ENCODE results near the gene ITGAX.

The ITGAX gene

GRCh38 chr16:31376705-31377104, 21.7 kb downstream of the ITGAX start:
- DNase-seq: no peak

- DNase-seq: no peak
Observed at GRCh38 chr16:31377210-31377903, 22.4 kb downstream of the ITGAX start.

- DNase-seq: no peak
Observed at GRCh38 chr16:31380201-31380600, 25.2 kb downstream of the ITGAX start.

- peak; percentile 62 for DNase-seq
Observed at GRCh38 chr16:31382485-31383161, 27.6 kb downstream of the ITGAX start.

GRCh38 chr16:31385680-31386079, 30.7 kb downstream of the ITGAX start:
- DNase-seq: no peak

- DNase-seq: peak; percentile 15
Observed at GRCh38 chr16:31386157-31386984, 31.4 kb downstream of the ITGAX start.

- DNase-seq: no peak
Observed at GRCh38 chr16:31388535-31388934, 33.6 kb downstream of the ITGAX start.

GRCh38 chr16:31390504-31391041, 35.6 kb downstream of the ITGAX start:
- no peak for DNase-seq

- no peak for DNase-seq
Observed at GRCh38 chr16:31393056-31393455, 38.1 kb downstream of the ITGAX start, which contains the start of gene ITGAD. Gene ITGAD, plus strand, starts transcription at chr16:31393335. Its CDS starts 26 bp downstream, at chr16:31393361.

GRCh38 chr16:31395647-31396046, 40.7 kb downstream of the ITGAX start:
- no peak for DNase-seq

GRCh38 chr16:31397096-31397660, 42.2 kb downstream of the ITGAX start:
- DNase-seq: no peak

- no peak for DNase-seq
Observed at GRCh38 chr16:31397701-31398100, 42.7 kb downstream of the ITGAX start.

GRCh38 chr16:31400191-31400590, 45.2 kb downstream of the ITGAX start:
- no peak for DNase-seq

- DNase-seq: no peak
Observed at GRCh38 chr16:31401436-31401835, 46.5 kb downstream of the ITGAX start.

GRCh38 chr16:31402687-31403086, 47.7 kb downstream of the ITGAX start:
- DNase-seq: no peak

- no peak for DNase-seq
Observed at GRCh38 chr16:31403590-31404352, 48.8 kb downstream of the ITGAX start.

GRCh38 chr16:31404353-31405064, 49.5 kb downstream of the ITGAX start:
- no peak for DNase-seq

GRCh38 chr16:31407406-31407805, 52.4 kb downstream of the ITGAX start:
- no peak for DNase-seq

- DNase-seq: no peak
Observed at GRCh38 chr16:31409433-31409832, 54.5 kb downstream of the ITGAX start.

GRCh38 chr16:31410082-31410481, 55.1 kb downstream of the ITGAX start:
- no peak for DNase-seq

GRCh38 chr16:31411024-31411844, 56.3 kb downstream of the ITGAX start:
- DNase-seq: no peak

Data from activated naive CD4-positive, alpha-beta T cell treated with Interleukin-2 at 50 U/mL for 16 hours (primary cell).